ENCODE data around the gene MINK1.

DNA sequence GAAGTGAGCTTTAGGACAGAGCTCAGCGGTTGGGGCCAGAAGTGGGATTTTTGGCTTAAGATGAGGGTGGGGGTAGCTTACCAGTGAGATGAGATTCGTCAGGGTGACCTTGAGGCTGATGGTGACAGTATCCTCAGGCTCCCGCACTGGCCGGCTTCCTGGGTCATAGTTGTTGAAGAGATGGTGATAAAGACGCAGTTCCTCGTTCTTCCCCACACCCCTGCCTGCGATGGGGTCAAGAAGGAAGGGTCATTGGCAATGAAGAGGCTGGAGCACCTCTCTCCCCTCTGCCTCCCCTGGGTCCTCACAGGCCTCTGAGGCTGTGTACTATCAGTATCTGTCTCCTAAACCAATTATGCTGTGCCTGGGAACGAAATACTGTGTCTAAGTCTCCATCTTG is 69.4 kb downstream of the MINK1 start:
- TF ChIP-seq, protein P1, sequence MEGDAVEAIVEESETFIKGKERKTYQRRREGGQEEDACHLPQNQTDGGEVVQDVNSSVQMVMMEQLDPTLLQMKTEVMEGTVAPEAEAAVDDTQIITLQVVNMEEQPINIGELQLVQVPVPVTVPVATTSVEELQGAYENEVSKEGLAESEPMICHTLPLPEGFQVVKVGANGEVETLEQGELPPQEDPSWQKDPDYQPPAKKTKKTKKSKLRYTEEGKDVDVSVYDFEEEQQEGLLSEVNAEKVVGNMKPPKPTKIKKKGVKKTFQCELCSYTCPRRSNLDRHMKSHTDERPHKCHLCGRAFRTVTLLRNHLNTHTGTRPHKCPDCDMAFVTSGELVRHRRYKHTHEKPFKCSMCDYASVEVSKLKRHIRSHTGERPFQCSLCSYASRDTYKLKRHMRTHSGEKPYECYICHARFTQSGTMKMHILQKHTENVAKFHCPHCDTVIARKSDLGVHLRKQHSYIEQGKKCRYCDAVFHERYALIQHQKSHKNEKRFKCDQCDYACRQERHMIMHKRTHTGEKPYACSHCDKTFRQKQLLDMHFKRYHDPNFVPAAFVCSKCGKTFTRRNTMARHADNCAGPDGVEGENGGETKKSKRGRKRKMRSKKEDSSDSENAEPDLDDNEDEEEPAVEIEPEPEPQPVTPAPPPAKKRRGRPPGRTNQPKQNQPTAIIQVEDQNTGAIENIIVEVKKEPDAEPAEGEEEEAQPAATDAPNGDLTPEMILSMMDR (IDR thresholded peaks at IDR 0.05): no peak
- TF ChIP-seq EP300 (IDR thresholded peaks at IDR 0.05): no peak
